Measurements from ENCODE around the gene ADCYAP1R1. TPM values are rescaled to one million over a fixed set of nuclear protein-coding genes. Genes with fewer than 3 reads are reported as not detected.

ADCYAP1R1 gene
- total RNA-seq, 1 experiment from 2014 or later, result not detected

DNA sequence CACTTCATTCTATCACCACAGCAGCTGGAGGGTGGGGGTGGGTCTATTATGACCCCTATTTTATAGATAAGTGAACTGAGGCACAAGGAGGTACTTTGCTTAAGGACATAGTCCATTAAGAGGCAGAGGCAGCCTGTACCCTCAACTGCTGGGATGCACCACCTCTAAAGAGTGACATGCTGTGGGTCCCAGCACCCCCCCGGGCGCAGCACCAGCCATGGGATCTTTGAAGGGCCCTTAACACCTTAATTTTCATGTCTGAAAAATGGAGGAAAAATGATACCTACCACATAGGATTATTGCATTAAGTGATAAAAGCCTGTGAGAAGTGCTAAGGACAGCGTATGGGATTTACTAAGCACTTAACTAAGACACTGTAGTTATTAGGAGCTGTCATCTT lies 15.4 kb downstream of the ADCYAP1R1 start:
- no peak for DNase-seq (ENCODE audit: low spot score)

- no peak for DNase-seq (ENCODE audit: low spot score)
Observed at GRCh38 chr7:31068006-31068675, 16.0 kb downstream of the ADCYAP1R1 start.

DNA sequence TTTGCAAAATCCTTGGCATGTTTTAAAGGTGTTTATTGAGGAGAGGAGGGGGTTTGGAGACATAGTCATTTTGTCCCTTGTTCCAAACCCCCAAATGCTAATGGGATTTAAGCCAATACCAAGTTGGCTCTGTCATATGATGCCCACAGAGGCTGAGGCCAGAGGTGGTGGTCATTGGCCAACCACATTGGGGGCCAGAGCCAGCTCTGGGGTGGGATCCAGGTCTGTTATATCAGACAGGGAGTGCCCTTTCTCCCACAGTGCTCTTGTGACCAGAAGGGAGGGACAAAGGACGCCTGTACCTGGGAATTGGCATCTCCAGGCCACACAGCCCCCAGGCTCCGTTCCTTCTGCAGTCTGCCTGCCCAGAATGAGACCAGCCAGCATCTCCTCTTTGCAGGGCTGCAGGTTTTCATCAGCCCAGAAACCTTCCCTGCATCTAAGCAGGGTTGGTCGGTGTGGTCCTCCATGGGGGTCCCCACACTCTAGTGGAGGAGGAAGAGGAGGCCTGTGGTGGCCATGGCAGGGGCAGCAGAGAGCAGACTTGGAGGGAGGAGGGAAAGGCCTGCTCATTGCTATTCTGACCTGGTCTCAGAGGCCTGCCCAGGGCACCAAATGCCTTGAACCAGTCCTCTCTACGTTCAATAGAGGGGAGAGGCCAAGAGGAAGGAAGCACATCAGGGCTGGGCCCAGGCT lies 17.9 kb downstream of the ADCYAP1R1 start:
- DNase-seq (ENCODE audit: low spot score), result no peak

GRCh38 chr7:31070991-31071644 lies 19.0 kb downstream of the ADCYAP1R1 start:
- DNase-seq (ENCODE audit: low spot score), result no peak

DNA sequence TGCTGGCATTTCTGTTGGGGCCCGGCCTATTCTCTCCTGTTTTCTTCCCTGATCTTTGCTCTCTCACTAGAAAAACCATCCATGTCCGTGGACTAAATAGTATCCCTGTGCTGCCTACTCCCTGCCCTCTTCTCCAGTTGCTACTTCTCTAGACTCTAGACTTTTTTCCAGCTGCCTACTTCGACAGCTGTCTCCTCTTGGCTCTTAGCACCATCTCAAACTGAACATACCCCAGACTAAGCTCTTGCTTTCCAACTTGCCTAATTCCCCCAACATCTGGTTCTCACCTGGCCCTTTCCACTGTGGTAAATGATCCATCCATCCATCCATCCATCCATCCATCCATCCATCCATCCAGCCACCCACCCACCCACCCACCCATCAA lies 19.5 kb downstream of the ADCYAP1R1 start:
- DNase-seq (ENCODE audit: low spot score), result no peak

DNA sequence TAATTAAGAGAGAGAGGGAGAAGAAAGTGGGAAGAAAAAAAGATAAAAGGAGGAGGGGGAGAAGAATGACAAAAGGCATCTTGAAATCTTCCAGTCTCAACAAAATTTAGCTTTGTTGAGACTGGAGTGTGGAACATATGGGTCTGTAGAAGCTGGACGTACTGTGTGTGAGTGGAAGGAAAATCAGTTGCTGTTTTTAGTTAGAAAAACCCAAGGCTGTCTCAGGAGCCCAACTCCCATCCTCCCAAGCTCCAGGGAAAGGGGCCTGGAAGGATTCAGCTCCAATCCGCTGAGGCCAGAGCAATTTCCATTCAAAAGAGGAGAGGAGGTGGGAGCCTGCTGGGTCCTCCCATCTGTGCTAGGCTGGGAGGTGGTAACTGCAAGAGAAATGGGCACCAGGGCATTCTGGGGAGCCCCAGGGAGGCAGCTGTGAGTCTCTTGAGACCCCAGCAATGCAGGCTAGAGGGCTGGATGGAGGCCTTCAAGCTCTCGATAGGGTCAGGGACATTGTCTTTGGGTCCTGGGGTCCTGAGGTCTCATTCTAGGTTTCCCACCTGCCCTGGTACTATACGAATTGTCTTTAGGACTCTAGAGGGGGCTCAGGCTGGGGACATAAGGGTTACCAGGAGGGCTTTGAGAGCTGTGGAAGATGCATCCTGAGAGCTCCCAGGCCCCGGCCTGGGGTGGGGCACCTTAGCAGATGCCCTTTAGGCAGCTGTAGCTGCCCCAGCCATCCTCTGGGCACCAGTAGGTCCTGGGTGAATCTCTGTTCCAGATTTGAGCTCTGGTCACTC lies 21.4 kb downstream of the ADCYAP1R1 start:
- DNase-seq (ENCODE audit: low spot score), result no peak

- DNase-seq (ENCODE audit: low spot score), result no peak
Observed at GRCh38 chr7:31074120-31074383, 21.9 kb downstream of the ADCYAP1R1 start.

GRCh38 chr7:31074403-31075085 lies 22.4 kb downstream of the ADCYAP1R1 start:
- DNase-seq (ENCODE audit: low spot score), result no peak

- DNase-seq (ENCODE audit: low spot score), result no peak
Observed at GRCh38 chr7:31075086-31075405, 22.9 kb downstream of the ADCYAP1R1 start.

- no peak for DNase-seq (ENCODE audit: low spot score)
Observed at GRCh38 chr7:31076051-31076450, 23.9 kb downstream of the ADCYAP1R1 start.

DNA sequence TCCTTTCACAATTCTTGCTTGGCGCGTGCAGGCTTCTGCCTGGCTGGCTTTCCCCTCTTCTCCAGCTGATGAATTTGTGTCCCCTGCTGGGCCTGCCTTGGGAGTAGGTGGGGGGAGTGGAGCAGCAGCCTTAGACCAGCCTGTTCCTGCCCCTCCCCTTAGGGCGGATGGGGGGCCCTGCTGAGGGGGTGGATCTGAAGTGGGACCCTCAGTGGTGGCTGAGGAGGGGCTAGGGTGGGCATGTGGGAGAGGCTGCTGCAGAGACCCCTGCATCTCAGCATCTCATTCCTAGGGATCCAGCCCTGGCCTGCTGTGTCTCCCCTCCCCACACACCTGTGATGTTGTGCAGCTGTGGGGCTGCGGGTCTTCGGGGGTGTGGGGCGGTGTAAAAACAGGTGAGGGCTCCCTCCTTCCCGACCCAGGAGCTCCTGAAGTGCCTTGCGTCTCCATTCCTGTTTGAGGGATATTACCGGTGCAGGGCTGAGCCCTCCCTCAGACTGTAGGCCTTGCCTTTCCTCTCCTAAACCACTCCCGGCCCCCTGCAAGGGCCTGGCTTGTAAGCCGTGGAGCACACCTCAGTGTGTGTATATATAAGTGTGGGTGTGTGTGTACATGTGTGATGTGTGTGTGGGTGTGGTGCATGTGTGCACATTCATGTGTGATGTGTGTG lies 24.7 kb downstream of the ADCYAP1R1 start:
- no peak for DNase-seq (ENCODE audit: low spot score)

DNA sequence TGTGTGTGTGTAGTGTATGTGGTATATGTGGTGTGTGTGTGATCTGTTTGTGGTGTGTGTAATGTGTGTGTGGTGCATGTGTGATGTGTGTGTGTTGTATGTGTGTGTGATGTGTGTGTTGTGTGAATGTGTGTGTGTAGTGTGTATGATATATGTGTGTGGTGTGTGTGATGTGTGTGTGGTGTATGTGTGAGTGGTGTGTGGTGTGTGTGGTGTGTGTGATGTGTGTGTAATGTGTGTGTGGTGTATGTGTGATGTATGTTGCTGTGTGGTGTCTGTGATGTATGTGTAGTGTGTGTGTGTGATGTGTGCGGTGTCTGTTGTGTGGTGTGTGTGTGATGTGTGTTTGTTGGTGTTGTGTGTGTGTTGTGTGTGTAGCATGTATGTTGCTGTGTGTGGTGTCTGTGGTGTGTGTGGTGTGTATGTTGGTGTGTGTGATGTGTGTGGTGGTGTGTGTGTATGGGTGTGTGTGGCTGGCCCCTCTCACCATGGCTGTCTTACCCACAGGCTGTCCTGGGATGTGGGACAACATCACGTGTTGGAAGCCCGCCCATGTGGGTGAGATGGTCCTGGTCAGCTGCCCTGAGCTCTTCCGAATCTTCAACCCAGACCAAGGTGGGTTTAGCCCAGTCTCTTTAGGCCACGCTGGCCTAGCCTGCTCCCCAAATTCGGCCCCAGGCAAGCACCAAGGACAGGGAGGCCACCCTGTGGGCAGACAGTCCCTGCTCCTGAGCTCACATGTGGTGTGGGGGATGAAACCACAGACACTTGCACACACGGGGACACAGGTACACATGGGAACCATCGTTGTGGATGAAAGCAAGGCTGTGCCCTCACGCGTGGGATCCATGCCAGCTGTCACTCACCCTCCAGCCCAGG lies 25.6 kb downstream of the ADCYAP1R1 start:
- DNase-seq (ENCODE audit: low spot score), result no peak

GRCh38 chr7:31078363-31078990 lies 26.4 kb downstream of the ADCYAP1R1 start:
- no peak for DNase-seq (ENCODE audit: low spot score)

DNA sequence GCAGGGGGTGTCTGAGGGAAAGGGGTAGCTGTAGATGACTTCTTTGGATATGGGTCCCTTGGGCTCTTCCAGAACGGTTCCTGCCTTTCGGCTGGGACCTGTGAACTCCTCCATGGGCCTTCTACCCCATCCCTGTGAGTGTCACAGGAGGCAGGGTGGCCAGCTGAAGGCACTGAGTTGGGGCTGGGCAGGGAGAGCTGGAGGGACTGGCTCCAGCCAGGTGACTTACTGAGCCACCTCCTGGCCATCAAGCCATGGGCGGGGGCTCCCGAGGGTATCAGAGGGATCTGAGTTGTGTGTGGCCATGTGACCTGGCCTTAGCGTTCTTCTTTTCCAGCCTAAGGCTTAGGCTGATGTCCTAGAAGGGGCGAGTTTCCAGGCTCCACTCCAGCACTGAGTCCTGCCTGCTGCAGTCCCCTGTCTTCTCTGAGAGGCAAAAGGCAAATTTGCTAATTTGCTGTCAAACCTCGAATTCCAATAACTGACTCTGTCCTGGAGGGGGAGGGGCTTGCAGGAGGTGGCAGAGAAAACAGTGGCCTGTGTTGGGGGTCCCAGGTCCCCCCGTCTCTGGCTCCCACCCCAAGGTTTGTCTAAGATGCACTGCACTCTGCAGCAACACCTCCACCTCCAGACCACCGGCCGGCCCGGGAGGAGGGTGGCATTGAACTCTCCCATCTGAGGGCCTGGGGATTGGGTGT lies 27.2 kb downstream of the ADCYAP1R1 start:
- DNase-seq (ENCODE audit: low spot score), result no peak

DNA sequence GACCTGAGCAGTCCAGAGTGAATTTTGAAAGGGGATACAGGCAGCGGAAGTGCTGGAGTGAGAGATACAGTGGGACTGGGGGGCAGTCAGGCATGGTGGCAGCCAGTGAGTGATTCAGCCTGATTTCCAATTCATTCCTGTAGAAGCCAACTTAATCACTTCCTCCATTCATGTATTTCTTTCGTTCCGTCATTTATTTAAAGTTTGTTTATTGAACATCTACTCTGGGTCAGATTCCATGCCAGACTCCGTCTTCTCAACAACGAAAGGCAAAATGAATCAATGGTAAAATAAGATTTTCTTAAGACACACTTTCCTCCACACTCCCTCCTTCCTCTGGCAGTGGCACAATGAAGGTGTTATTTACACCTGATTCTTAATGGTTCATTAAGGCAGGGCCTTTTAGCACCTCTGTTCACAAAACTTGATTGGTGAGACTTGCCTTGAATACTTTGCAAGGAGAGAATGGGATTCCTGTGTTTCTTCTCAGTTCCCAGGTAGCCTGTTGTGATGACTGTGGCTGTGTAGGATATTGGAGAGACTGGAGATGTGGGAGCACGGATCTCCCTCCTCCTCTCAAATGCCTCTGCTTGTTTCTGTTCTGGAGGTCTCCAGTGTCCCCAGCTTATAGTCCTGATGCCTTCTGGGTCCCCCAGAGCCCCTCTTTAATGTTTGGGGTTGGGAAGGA lies 27.9 kb downstream of the ADCYAP1R1 start:
- no peak for DNase-seq (ENCODE audit: low spot score)

DNA sequence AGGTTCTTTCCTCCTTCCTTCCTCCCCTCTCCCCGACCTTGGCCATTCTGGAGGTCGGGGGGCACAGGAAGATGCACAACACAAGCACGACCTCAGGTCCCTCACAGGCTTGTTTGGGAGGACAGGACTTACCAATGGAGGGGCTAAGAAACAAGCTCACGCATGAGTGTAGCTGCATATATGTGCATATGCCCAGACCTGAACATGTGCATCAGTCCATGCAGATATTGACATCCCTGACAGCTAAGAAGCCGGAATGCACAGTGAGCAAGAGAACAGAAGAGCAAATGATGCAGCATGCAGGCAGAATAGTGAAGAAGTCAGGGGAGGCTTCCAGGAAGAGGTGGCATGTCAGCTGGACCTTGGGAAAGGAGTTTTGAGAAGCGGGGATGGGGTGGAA lies 28.7 kb downstream of the ADCYAP1R1 start:
- DNase-seq (ENCODE audit: low spot score), result no peak

DNA sequence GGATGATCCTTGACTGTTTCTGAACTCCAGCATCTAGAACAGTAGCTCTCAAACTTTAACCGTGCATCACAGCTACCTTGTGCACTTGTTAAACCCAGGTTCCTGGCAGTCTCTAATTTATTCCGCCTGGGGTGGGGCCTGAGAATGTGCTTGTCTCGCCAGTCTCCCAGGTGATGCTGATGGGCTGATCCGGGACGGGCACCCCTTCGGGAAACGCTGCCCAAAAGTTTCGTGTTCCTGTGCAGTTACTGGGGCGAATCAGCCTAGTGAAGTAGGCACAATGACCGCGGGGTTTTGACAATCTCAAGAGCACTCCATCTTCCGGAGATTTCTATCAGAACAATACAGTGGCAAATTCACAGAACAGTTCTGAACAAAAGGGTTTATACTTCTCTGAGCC lies 29.9 kb downstream of the ADCYAP1R1 start:
- no peak for DNase-seq (ENCODE audit: low spot score)

DNA sequence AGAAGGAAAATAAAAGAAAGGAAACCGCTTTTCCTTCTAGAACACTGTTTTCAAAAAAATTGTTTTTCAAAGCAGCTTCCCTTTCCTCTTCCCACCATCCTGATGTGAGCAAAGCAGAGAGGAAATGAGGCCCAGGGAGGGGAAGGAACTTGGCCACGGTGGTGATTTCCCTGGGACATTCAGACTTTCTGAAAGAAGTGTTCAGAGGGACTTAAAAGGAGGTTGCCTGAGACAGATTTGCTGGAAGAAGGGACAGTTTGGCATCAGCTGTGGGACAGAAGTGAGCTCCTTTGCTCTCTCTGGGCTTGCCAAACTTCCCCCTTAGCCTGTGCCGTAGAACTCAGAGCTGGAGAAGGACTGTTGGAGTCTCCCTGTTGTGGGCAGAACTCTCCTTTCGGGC lies 30.3 kb downstream of the ADCYAP1R1 start:
- no peak for DNase-seq (ENCODE audit: low spot score)

Data from HT-29 (cell line).